H1 (cell line): ENCODE data around the gene PI16. TPM values are rescaled to one million over a fixed set of nuclear protein-coding genes. Genes with fewer than 3 reads are reported as not detected.

Source experiments
- CTCF ChIA-PET: fragments of 300-600 bp; sonication (Branson Sonifier 250); formaldehyde crosslinking; loops from one replicate; lab custom pipeline; 2021; ENCODE audit not compliant: partially characterized antibody; lab: Charles Lee
- POLR2A ChIA-PET: fragments of 300-600 bp; sonication (Branson Sonifier 250); formaldehyde crosslinking; loops from one replicate; lab custom pipeline; 2021; ENCODE audit warnings: inconsistent platforms; ENCODE audit not compliant: partially characterized antibody; lab: Charles Lee
- DNase-seq, 2 experiments: peaks; one replicate each; pipeline versions ENCODE4 v3.0.0 to v3.0.0-alpha.2; 2010 to 2022; ENCODE audit warnings: low spot score in 2 of 2, low read depth in 1 of 2, mixed read lengths in 1 of 2
- FAIRE-seq: peaks from 2 replicates; lab custom pipeline; 2011; peaks lifted over from hg19 to GRCh38; lab: Jason Lieb, UNC
- H2AFZ ChIP-seq: 2 replicates; pipeline ENCODE4 v1.8.1; 2012; ENCODE audit warnings: low read length, inconsistent platforms
- H2AK5ac ChIP-seq: 2 replicates; pipeline ENCODE4 v1.6.1; 2013; ENCODE audit warnings: low read depth, low read length
- H2BK120ac ChIP-seq: replicated peaks from 2 replicates; pipeline ENCODE3; 2013; ENCODE audit warnings: low read depth, low read length, inconsistent platforms
- H2BK12ac ChIP-seq: 2 replicates; pipeline ENCODE4 v1.6.1; 2013; ENCODE audit warnings: low read depth, low read length
- H2BK15ac ChIP-seq: 2 replicates; pipeline ENCODE4 v1.6.1; 2013; ENCODE audit warnings: low read length
- H2BK20ac ChIP-seq: 2 replicates; pipeline ENCODE4 v1.6.1; 2013; ENCODE audit warnings: low read length
- H2BK5ac ChIP-seq: 2 replicates; pipeline ENCODE4 v1.6.1; 2013; ENCODE audit warnings: low read depth, low read length
- H3K14ac ChIP-seq: 2 replicates; pipeline ENCODE4 v1.6.1; 2013; ENCODE audit warnings: inconsistent platforms; ENCODE audit not compliant: insufficient read length
- H3K18ac ChIP-seq: 2 replicates; pipeline ENCODE4 v1.6.1; 2013; ENCODE audit warnings: low read length; ENCODE audit errors: extremely low read depth
- H3K23ac ChIP-seq: 2 replicates; pipeline ENCODE4 v1.6.1; 2013; ENCODE audit warnings: inconsistent platforms; ENCODE audit not compliant: insufficient read length
- H3K23me2 ChIP-seq: 2 replicates; pipeline ENCODE4 v1.6.1; 2013; ENCODE audit warnings: low read depth, low read length
- H3K27ac ChIP-seq: 2 replicates; pipeline ENCODE4 v1.6.1; 2011; ENCODE audit warnings: low read depth, low read length, inconsistent platforms
- H3K27me3 ChIP-seq, 4 experiments: replicated peaks in 1 of 4; 1 replicate in 1 of 4; 2 replicates in 3 of 4; pipeline versions ENCODE4 v1.6.1 to v1.8.1; 2011 to 2013; ENCODE audit warnings: low read length in 3 of 4, mild to moderate bottlenecking in 3 of 4, inconsistent platforms in 2 of 4, mixed read lengths in 2 of 4, moderate library complexity in 1 of 4; ENCODE audit not compliant: control insufficient read depth in 3 of 4, insufficient read depth in 3 of 4; ENCODE audit errors: extremely low read depth in 1 of 4
- H3K36me3 ChIP-seq, 4 experiments: 2 replicates each; pipeline versions ENCODE4 v1.6.1 to v1.8.1; 2011 to 2013; ENCODE audit warnings: mild to moderate bottlenecking in 4 of 4, low read length in 3 of 4, moderate library complexity in 2 of 4, control low read depth in 1 of 4, inconsistent platforms in 1 of 4; ENCODE audit not compliant: insufficient read depth in 4 of 4, control insufficient read depth in 2 of 4
- H3K4ac ChIP-seq: replicated peaks from 2 replicates; pipeline ENCODE3; 2013; ENCODE audit warnings: low read length, low read depth, mixed read lengths, inconsistent platforms; ENCODE audit not compliant: insufficient read length
- H3K4me1 ChIP-seq, 4 experiments: replicated peaks in 1 of 4; 1 replicate in 1 of 4; 2 replicates in 3 of 4; pipeline versions ENCODE4 v1.6.1 to v1.8.1; 2011 to 2013; ENCODE audit warnings: low read length in 3 of 4, inconsistent platforms in 2 of 4, mixed read lengths in 1 of 4; ENCODE audit not compliant: insufficient read depth in 4 of 4, control insufficient read depth in 3 of 4
- H3K4me2 ChIP-seq, 2 experiments: 2 replicates each; pipeline versions ENCODE4 v1.6.1 to v1.8.1; 2011 to 2013; ENCODE audit warnings: low read depth in 2 of 2, low read length in 2 of 2, control low read depth in 1 of 2, inconsistent platforms in 1 of 2, mild to moderate bottlenecking in 1 of 2; ENCODE audit not compliant: insufficient read depth in 1 of 2
- H3K4me3 ChIP-seq, 4 experiments: fragments of 200-600, 300-600 bp in 1 of 4; sonication (generic), shearing (Covaris generic), sonication (Bioruptor Twin) in 1 of 4; 2 replicates each; pipeline versions ENCODE4 v1.5.1 to v1.8.1; 2011 to 2016; ENCODE audit warnings: low read length in 4 of 4, low read depth in 3 of 4, control low read depth in 2 of 4, inconsistent platforms in 2 of 4, mild to moderate bottlenecking in 2 of 4, mixed read lengths in 1 of 4, moderate library complexity in 1 of 4; ENCODE audit not compliant: insufficient read depth in 2 of 4; ENCODE audit errors: extremely low read depth in 1 of 4
- H3K56ac ChIP-seq: replicated peaks from 2 replicates; pipeline ENCODE3; 2013; ENCODE audit warnings: low read depth, mild to moderate bottlenecking, mixed read lengths, low read length, inconsistent platforms; ENCODE audit not compliant: insufficient read length
- H3K79me1 ChIP-seq: 2 replicates; pipeline ENCODE4 v1.6.1; 2013; ENCODE audit warnings: low read depth, low read length, control low read depth
- H3K79me2 ChIP-seq, 2 experiments: 2 replicates each; pipeline versions ENCODE4 v1.6.1 to v1.8.1; 2012 to 2013; ENCODE audit warnings: low read length in 2 of 2, mild to moderate bottlenecking in 2 of 2, inconsistent platforms in 1 of 2; ENCODE audit not compliant: insufficient read depth in 2 of 2, control insufficient read depth in 1 of 2
- H3K9ac ChIP-seq, 4 experiments: replicated peaks in 1 of 4; 1 replicate in 1 of 4; 2 replicates in 3 of 4; pipeline versions ENCODE4 v1.6.1 to v1.8.1; 2011 to 2013; ENCODE audit warnings: low read depth in 3 of 4, low read length in 3 of 4, control low read depth in 2 of 4, mild to moderate bottlenecking in 2 of 4, moderate library complexity in 2 of 4, inconsistent platforms in 1 of 4; ENCODE audit errors: extremely low read depth in 1 of 4
- H3K9me3 ChIP-seq, 2 experiments: 2 replicates each; pipeline versions ENCODE4 v1.6.1 to v1.8.1; 2012 to 2013; ENCODE audit warnings: mild to moderate bottlenecking in 2 of 2, moderate library complexity in 2 of 2, control low read depth in 1 of 2, inconsistent platforms in 1 of 2, low read depth in 1 of 2, low read length in 1 of 2, mixed read lengths in 1 of 2; ENCODE audit not compliant: insufficient read depth in 2 of 2
- H4K20me1 ChIP-seq, 2 experiments: replicated peaks in 1 of 2; 2 replicates each; pipeline versions ENCODE3 to v1.8.1; 2011 to 2013; ENCODE audit warnings: inconsistent platforms in 2 of 2, low read length in 2 of 2, mild to moderate bottlenecking in 1 of 2; ENCODE audit not compliant: insufficient read depth in 2 of 2, control insufficient read depth in 1 of 2
- H4K5ac ChIP-seq: 2 replicates; pipeline ENCODE4 v1.6.1; 2013; ENCODE audit warnings: low read length, low read depth, mixed read lengths, inconsistent platforms; ENCODE audit not compliant: insufficient read length
- H4K8ac ChIP-seq: 2 replicates; pipeline ENCODE4 v1.8.0; 2013; ENCODE audit warnings: mild to moderate bottlenecking, moderate library complexity, low read length, inconsistent platforms; ENCODE audit not compliant: insufficient read depth; ENCODE audit errors: extremely low read depth
- H4K91ac ChIP-seq: replicated peaks from 2 replicates; pipeline ENCODE3; 2013; ENCODE audit warnings: low read length, mixed read lengths, inconsistent platforms; ENCODE audit not compliant: insufficient read length
- CEBPB ChIP-seq: IDR thresholded peaks from 2 replicates; pipeline ENCODE4 v1.6.1; 2012; ENCODE audit warnings: low read depth, low read length
- EP300 ChIP-seq, 2 experiments: IDR thresholded peaks; 1 replicate in 1 of 2; 2 replicates in 1 of 2; pipeline ENCODE4 v1.6.1; 2011 to 2012; ENCODE audit warnings: low read depth in 2 of 2, low read length in 2 of 2, mild to moderate bottlenecking in 2 of 2, borderline replicate concordance in 1 of 2, inconsistent platforms in 1 of 2, moderate library complexity in 1 of 2
- JUND ChIP-seq: IDR thresholded peaks from 2 replicates; pipeline ENCODE4 v1.6.1; 2011; ENCODE audit warnings: mild to moderate bottlenecking, improper control_type of control experiment, low read length
- SAP30 ChIP-seq: fragments of 300-600 bp; sonication (generic); IDR thresholded peaks from 2 replicates; pipeline ENCODE4 v1.7.1; 2012; ENCODE audit warnings: low read length, moderate library complexity, mild to moderate bottlenecking, inconsistent platforms; ENCODE audit not compliant: insufficient read depth, insufficient replicate concordance
- SUZ12 ChIP-seq: fragments of 200-600 bp; sonication (generic); IDR thresholded peaks from 2 replicates; pipeline ENCODE4 v1.6.1; 2012; ENCODE audit warnings: mild to moderate bottlenecking, inconsistent platforms, low read length, moderate library complexity, mixed read lengths
- TBP ChIP-seq: IDR thresholded peaks from 2 replicates; pipeline ENCODE4 v1.6.1; 2011; ENCODE audit warnings: low read depth, low read length, improper control_type of control experiment
- WGBS, 2 experiments: shearing (Covaris generic) in 1 of 2; methylation state at CpG; one replicate each; pipeline versions ENCODE4 v1.1.6 to v1.1.7; 2013 to 2015; ENCODE audit warnings: low lambda C conversion rate in 2 of 2, mixed read lengths in 2 of 2, inconsistent platforms in 1 of 2, low coverage in 1 of 2, missing lambda C conversion rate in 1 of 2; ENCODE audit not compliant: insufficient replicate concordance in 2 of 2, insufficient coverage in 1 of 2, insufficient read length in 1 of 2; ENCODE audit errors: extremely low coverage in 1 of 2, missing lambda C conversion rate in 1 of 2; 5-methylcytosine and 5-hydroxymethylcytosine counted together
- polyA plus RNA-seq, 7 experiments: library from polyadenylated mRNA; depleted of rRNA in 3 of 7; stranded (reverse) in 5 of 7; unstranded in 2 of 7; fragments of >200 nt in 5 of 7; fragments of 200-250 nt in 2 of 7; gene quantifications; 1 replicate in 5 of 7; 2 replicates in 1 of 7; 4 replicates in 1 of 7; pipeline versions ENCODE4 v1.2.1 to v1.2.3, GENCODE V29; 2011 to 2013; ENCODE audit warnings: missing spikeins in 2 of 7, mixed read lengths in 2 of 7
- total RNA-seq: library from RNA; stranded (reverse); fragmentation: NEBNext Ultra II Directional; extraction: Animal tissue kit (Norgen Biotek cat#: 25700); gene quantifications from 2 replicates; pipeline ENCODE4 v1.2.1, GENCODE V29; 2021
- TF ChIP-seq, protein P1 (sequence below), 3 experiments: IDR thresholded peaks; 1 replicate in 2 of 3; 2 replicates in 1 of 3; pipeline versions ENCODE4 v1.5.1 to v1.6.1; 2011; ENCODE audit warnings: low read length in 3 of 3, mild to moderate bottlenecking in 3 of 3, inconsistent platforms in 2 of 3, low read depth in 1 of 3, moderate library complexity in 1 of 3; ENCODE audit not compliant: insufficient read depth in 1 of 3; ENCODE audit errors: control extremely low read depth in 1 of 3
- TF ChIP-seq, protein P2 (sequence below): IDR thresholded peaks from 2 replicates; pipeline ENCODE4 v1.6.1; 2012; ENCODE audit warnings: inconsistent platforms

PI16 gene
- total and polyA plus RNA-seq, 2 of the 8 experiments (the other 6 are each of a cell fraction or from before 2014, with no cell fraction given), result 0.05 TPM; not detected in 1

DNA sequence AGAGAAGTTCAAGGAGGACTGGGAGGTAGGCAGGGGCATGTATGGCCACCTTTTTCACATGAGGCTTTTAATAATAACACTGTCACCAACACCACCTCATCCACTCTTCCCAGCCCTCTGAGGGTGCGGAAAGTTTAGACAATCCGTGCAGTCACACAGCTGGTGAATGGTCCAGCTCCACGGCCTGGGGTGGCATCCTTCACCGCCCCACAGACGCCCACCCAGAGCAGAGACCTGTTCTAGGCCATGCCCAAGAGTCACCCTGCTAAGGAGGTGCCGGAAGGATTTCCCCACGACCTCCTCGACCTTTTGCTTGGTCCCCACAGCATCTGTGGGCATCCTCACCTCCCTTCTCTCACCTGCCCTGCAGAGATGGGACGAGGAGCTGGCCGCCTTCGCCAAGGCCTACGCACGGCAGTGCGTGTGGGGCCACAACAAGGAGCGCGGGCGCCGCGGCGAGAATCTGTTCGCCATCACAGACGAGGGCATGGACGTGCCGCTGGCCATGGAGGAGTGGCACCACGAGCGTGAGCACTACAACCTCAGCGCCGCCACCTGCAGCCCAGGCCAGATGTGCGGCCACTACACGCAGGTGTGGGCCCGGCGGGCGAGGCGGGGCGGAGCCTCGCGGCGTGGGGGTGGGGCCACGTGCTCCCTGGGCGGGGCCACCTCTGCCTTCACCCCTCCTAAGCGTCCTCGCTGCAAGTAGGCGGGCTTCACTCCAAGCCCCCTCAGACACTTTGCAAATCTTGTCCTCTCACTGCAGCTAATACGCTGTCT is 4.4 kb downstream of the PI16 start:
- no peak for FAIRE-seq
- Histone ChIP-seq H3K4me3 (no peak overlapping the region), H3K27ac (no peak overlapping the region), H2BK120ac (no peak overlapping the region), H3K9me3 (no peaks in the 10 kb centered on the region), H2AFZ (peak overlapping the region; percentile 26; the same call in 1 of the 2 replicates), H3K23ac (no peak overlapping the region), H3K18ac (no peak overlapping the region), H3K27me3 (no peaks in the 10 kb centered on the region), H2BK12ac (0 out of 2 replicates have a peak overlapping the region, but pooled peaks have one; percentile 27), H3K23me2 (no peaks in the 10 kb centered on the region), H4K5ac (no peak overlapping the region), H3K79me2 (no peaks in the 10 kb centered on the region), H3K4me2 (no peak overlapping the region), H3K36me3 (no peaks in the 10 kb centered on the region), H4K20me1 (peaks cover 0 to 2% of the 10 kb centered on the region in 2 experiments), H4K91ac (no peak overlapping the region), H3K79me1 (no peaks in the 10 kb centered on the region), H3K4me1 (peaks cover 0 to 8% (median 5%) of the 10 kb centered on the region in 4 experiments; a peak in 5 of 7 replicates), H2BK15ac (no peak overlapping the region), H2BK5ac (no peak overlapping the region; the same call in 1 of the 2 replicates), H2BK20ac (no peak overlapping the region), H3K14ac (no peak overlapping the region), H3K56ac (no peak overlapping the region), H4K8ac (peak overlapping the region; percentile 64; the same call in 1 of the 2 replicates), H2AK5ac (no peak overlapping the region), H3K4ac (no peak overlapping the region), H3K9ac (no peak overlapping the region)
- ChIA-PET POLR2A (interaction anchor here (1.3 kb wide), 1 partner anchor 299 kb away, joined by 3 read pairs; the partner anchor contains the start of genes TBC1D22B and TMEM217), CTCF (interaction anchor here (0.6 to 1.8 kb wide), 6 partner anchors 44 to 249 kb away, joined by 3 to 4 read pairs (median 3); no protein-coding TSS in a partner anchor)
- peak in 1 of 2 experiments; percentile 87 for DNase-seq
- WGBS, 2 experiments, result 79% methylated on average over 38 of the region's 44 CpGs; no CpG with 5 or more reads in 1 of the 2 experiments
- TF ChIP-seq SUZ12, result no peak
- TF ChIP-seq, protein P1, sequence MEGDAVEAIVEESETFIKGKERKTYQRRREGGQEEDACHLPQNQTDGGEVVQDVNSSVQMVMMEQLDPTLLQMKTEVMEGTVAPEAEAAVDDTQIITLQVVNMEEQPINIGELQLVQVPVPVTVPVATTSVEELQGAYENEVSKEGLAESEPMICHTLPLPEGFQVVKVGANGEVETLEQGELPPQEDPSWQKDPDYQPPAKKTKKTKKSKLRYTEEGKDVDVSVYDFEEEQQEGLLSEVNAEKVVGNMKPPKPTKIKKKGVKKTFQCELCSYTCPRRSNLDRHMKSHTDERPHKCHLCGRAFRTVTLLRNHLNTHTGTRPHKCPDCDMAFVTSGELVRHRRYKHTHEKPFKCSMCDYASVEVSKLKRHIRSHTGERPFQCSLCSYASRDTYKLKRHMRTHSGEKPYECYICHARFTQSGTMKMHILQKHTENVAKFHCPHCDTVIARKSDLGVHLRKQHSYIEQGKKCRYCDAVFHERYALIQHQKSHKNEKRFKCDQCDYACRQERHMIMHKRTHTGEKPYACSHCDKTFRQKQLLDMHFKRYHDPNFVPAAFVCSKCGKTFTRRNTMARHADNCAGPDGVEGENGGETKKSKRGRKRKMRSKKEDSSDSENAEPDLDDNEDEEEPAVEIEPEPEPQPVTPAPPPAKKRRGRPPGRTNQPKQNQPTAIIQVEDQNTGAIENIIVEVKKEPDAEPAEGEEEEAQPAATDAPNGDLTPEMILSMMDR (IDR thresholded peaks at IDR 0.05; ENCODE audit: control extremely low read depth in 1 of 3, insufficient read depth in 1 of 3, low read depth in 1 of 3, low read length in 3 of 3), result peak in 2 of 3 experiments; percentile 41 to 47; a peak in 3 of 4 replicates
- no peak for TF ChIP-seq CEBPB
- TF ChIP-seq TBP, result no peak
- TF ChIP-seq SAP30, result no peak
- no peak for TF ChIP-seq JUND
- TF ChIP-seq, protein P2, sequence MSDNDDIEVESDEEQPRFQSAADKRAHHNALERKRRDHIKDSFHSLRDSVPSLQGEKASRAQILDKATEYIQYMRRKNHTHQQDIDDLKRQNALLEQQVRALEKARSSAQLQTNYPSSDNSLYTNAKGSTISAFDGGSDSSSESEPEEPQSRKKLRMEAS, result peak; percentile 37; the same call in 1 of the 2 replicates
- no peak for TF ChIP-seq EP300 (IDR thresholded peaks at IDR 0.05; ENCODE audit: borderline replicate concordance in 1 of 2, low read depth in 2 of 2, low read length in 2 of 2)
